Fibroblast of lung (primary cell): ENCODE data around the gene IL12B. TPM values are rescaled to one million over a fixed set of nuclear protein-coding genes. Genes with fewer than 3 reads are reported as not detected.
A peak's percentile ranks its signal among the peaks of the same experiment; 100 is the strongest.
"Not testable (repeated sequence)": the region's sequence is repeated elsewhere in the genome, so short reads cannot be mapped to it uniquely, and the experiment has no call there.

ENCODE experiments used
- DNase-seq, 2 donors: peaks; one replicate each; pipeline versions ENCODE4 v3.0.0 to v3.0.0-alpha.2; 2010; ENCODE audit warnings: low read depth in 2 of 2
- H2AFZ ChIP-seq: 2 replicates; pipeline ENCODE4 v1.5.1; 2012; ENCODE audit warnings: low read length, control low read depth, inconsistent platforms
- H3K27ac ChIP-seq: 2 replicates; pipeline ENCODE4 v1.5.1; 2011; ENCODE audit warnings: low read length, control low read depth; ENCODE audit not compliant: insufficient read depth
- H3K27me3 ChIP-seq: 2 replicates; pipeline ENCODE4 v1.5.1; 2011; ENCODE audit warnings: mild to moderate bottlenecking, low read length; ENCODE audit not compliant: control insufficient read depth, insufficient read depth
- H3K36me3 ChIP-seq: 2 replicates; pipeline ENCODE4 v1.5.1; 2011; ENCODE audit warnings: low read length; ENCODE audit not compliant: control insufficient read depth, insufficient read depth
- H3K4me1 ChIP-seq: 2 replicates; pipeline ENCODE4 v1.5.1; 2011; ENCODE audit warnings: low read length; ENCODE audit not compliant: control insufficient read depth, insufficient read depth; ENCODE audit errors: extremely low read depth
- H3K4me2 ChIP-seq: 2 replicates; pipeline ENCODE4 v1.5.1; 2011; ENCODE audit warnings: low read length, control low read depth; ENCODE audit not compliant: insufficient read depth; ENCODE audit errors: extremely low read depth
- H3K4me3 ChIP-seq, 4 experiments: fragments of 200-600 bp in 1 of 4; sonication (generic) in 1 of 4; replicated peaks in 1 of 4; 2 replicates each; pipeline ENCODE4 v1.5.1; 2011 to 2016; ENCODE audit warnings: low read length in 4 of 4, low read depth in 3 of 4, mild to moderate bottlenecking in 3 of 4, control low read depth in 2 of 4, inconsistent platforms in 1 of 4, mixed read lengths in 1 of 4; ENCODE audit not compliant: insufficient read depth in 1 of 4; ENCODE audit errors: control extremely low read depth in 1 of 4
- H3K79me2 ChIP-seq: 2 replicates; pipeline ENCODE4 v1.5.1; 2012; ENCODE audit warnings: mild to moderate bottlenecking, low read length, inconsistent platforms; ENCODE audit not compliant: control insufficient read depth, insufficient read depth
- H3K9ac ChIP-seq: 2 replicates; pipeline ENCODE4 v1.5.1; 2011; ENCODE audit warnings: mild to moderate bottlenecking, low read length, control low read depth; ENCODE audit not compliant: insufficient read depth
- H3K9me3 ChIP-seq: 2 replicates; pipeline ENCODE4 v1.5.1; 2012; ENCODE audit warnings: low read depth, low read length; ENCODE audit not compliant: control insufficient read depth, insufficient read depth
- H4K20me1 ChIP-seq: 2 replicates; pipeline ENCODE4 v1.5.1; 2011; ENCODE audit warnings: low read length; ENCODE audit not compliant: control insufficient read depth, insufficient read depth; ENCODE audit errors: extremely low read depth
- EZH2 ChIP-seq: IDR thresholded peaks from 2 replicates; pipeline ENCODE4 v1.5.1; 2012; ENCODE audit warnings: low read length, control low read depth, mild to moderate bottlenecking; ENCODE audit errors: missing control alignments
- polyA minus RNA-seq: library from RNA; depleted of rRNA, polyadenylated mRNA; stranded (reverse); fragments of >200 nt; gene quantifications from 2 replicates; pipeline ENCODE4 v1.2.3, GENCODE V29; 2011; ENCODE audit warnings: low replicate concordance
- polyA plus RNA-seq, 2 donors: library from polyadenylated mRNA; depleted of rRNA in 1 of 2; stranded (reverse) in 1 of 2; unstranded in 1 of 2; fragments of >200 nt; gene quantifications; 2 replicates each; pipeline ENCODE4 v1.2.1, GENCODE V29; 2011 to 2012; ENCODE audit warnings: missing spikeins in 1 of 2
- total RNA-seq: library from RNA; depleted of rRNA; stranded (reverse); fragments of >200 nt; gene quantifications from 2 replicates; pipeline ENCODE4 v1.2.1, GENCODE V29; 2014
- TF ChIP-seq, protein P1 (sequence below), 2 donors: IDR thresholded peaks in 1 of 2; conservative IDR thresholded peaks in 1 of 2; 1 replicate in 1 of 2; 2 replicates in 1 of 2; pipeline ENCODE4 v1.5.1; 2011 to 2012; ENCODE audit warnings: low read length in 2 of 2, control low read depth in 1 of 2, inconsistent platforms in 1 of 2, low read depth in 1 of 2, mild to moderate bottlenecking in 1 of 2

IL12B gene
- not detected in 2 replicates for total RNA-seq
- not detected in 2 replicates for polyA plus RNA-seq
- not detected in 2 replicates for polyA plus RNA-seq (2012)
- polyA minus RNA-seq, result not detected in 2 replicates

DNA sequence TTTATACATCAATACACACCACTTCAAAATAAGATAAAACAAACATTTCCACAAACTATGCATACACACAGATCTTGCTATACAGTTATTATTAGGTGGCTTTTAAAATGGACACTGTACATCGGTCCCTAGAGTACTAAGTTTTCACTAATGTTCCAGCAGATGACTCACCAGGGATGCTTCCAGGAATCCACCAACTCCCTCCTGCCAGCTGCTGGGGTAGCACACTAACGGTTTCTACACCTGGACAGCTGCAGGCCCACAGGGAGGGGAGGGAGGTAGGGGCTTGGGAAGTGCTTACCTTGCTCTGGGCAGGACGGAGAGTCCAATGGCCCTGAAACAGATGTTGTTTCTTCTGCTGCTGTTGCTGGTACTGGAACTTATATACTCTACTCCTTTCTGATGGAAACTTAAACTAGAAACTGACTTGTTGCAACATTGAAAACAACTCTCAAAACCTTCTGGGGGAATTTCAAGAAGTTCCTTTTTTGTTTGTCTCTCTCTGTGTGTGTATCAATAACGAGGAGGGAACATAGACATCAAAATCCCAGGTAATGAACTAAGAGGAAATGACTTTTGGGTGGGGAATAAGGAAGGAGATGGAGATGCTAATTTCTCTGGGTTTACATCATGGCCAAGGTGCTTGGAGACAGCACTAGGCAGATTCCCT lies at the start of gene IL12B:
TSS of gene IL12B (minus strand) at position 357 of the 670 bp plus-strand sequence. CDS start 3,705 bp downstream, outside the sequence.
- no peaks in the 10 kb centered on the region for H3K79me2 ChIP-seq
- H3K9me3 ChIP-seq, result no peaks in the 10 kb centered on the region
- peaks cover 6% of the 10 kb centered on the region for H3K4me1 ChIP-seq
- peak within 1 kb of the TSS; percentile 80 for H3K4me2 ChIP-seq
- no peak within 1 kb of the TSS for H3K27ac ChIP-seq
- H4K20me1 ChIP-seq, result no peaks in the 10 kb centered on the region
- H3K36me3 ChIP-seq, result no peaks in the 10 kb centered on the region
- peak within 1 kb of the TSS; percentile 67 for H3K9ac ChIP-seq
- H3K27me3 ChIP-seq, result no peaks in the 10 kb centered on the region
- H2AFZ ChIP-seq, result no peak within 1 kb of the TSS
- TF ChIP-seq, protein P1, sequence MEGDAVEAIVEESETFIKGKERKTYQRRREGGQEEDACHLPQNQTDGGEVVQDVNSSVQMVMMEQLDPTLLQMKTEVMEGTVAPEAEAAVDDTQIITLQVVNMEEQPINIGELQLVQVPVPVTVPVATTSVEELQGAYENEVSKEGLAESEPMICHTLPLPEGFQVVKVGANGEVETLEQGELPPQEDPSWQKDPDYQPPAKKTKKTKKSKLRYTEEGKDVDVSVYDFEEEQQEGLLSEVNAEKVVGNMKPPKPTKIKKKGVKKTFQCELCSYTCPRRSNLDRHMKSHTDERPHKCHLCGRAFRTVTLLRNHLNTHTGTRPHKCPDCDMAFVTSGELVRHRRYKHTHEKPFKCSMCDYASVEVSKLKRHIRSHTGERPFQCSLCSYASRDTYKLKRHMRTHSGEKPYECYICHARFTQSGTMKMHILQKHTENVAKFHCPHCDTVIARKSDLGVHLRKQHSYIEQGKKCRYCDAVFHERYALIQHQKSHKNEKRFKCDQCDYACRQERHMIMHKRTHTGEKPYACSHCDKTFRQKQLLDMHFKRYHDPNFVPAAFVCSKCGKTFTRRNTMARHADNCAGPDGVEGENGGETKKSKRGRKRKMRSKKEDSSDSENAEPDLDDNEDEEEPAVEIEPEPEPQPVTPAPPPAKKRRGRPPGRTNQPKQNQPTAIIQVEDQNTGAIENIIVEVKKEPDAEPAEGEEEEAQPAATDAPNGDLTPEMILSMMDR (conservative IDR thresholded peaks at IDR 0.05 in 1 of 2, IDR thresholded peaks at IDR 0.05 in 1 of 2; ENCODE audit: low read depth in 1 of 2, low read length in 2 of 2), result no peak
- no peak for TF ChIP-seq EZH2
- H3K4me3 ChIP-seq, result peak within 1 kb of the TSS in 3 of 4 experiments; percentile 32 to 57 (median 46)
- DNase-seq, result peak; percentile 35 to 64

DNA sequence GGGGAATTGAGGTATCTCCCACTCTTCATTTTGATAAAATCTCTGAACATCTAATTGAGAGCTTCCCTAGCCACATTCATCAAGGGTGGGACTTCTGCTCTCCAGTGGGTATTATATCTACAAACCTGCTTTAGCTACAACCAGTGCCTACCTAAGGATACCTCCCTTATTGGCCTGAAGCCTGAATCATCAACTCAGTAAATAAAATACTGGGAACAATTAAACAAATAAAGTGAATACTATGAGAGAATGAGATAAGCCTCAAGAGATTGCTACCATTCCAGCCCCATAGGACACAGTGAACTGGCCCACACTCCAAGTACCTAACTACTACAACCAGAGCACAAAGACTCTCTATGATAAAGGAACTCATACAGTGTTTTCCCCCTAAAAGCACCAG lies 47.4 kb upstream of the IL12B start:
- Histone ChIP-seq H3K27me3 (no peaks in the 10 kb centered on the region), H3K4me3 (no peak overlapping the region), H3K79me2 (no peaks in the 10 kb centered on the region), H3K36me3 (no peaks in the 10 kb centered on the region), H3K4me1 (no peaks in the 10 kb centered on the region), H3K4me2 (no peak overlapping the region), H2AFZ (no peak overlapping the region), H3K9me3 (no peaks in the 10 kb centered on the region), H4K20me1 (no peaks in the 10 kb centered on the region), H3K9ac (no peak overlapping the region), H3K27ac (no peak overlapping the region)
- TF ChIP-seq, protein P1 (conservative IDR thresholded peaks at IDR 0.05 in 1 of 2, IDR thresholded peaks at IDR 0.05 in 1 of 2; ENCODE audit: low read depth in 1 of 2, low read length in 2 of 2), result no peak
- TF ChIP-seq EZH2, result no peak
- DNase-seq, result no peak

DNA sequence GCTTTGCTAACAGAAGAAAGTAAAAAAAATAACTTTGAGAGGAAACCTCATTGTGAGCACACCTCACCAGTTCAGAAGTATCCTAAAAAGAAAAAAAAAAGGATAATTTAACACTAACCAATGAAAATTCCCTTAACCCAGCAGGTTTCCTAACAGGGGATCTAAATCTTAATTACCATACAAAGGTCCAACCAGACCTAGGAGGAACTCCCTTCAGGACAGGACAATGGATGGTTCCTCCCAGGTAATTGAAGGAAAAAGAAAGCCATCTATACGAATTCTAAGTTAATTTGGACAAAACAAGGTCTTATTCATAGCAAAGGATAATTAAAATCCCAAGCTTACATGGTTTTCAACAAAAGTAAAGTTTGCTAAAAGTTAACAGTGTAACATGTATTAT lies 37.6 kb upstream of the IL12B start:
- not testable (repeated sequence) for H3K9me3 ChIP-seq, H3K36me3 ChIP-seq, H3K27ac ChIP-seq, H2AFZ ChIP-seq, H3K9ac ChIP-seq, H3K4me1 ChIP-seq, H4K20me1 ChIP-seq, H3K79me2 ChIP-seq, DNase-seq, H3K27me3 ChIP-seq, H3K4me2 ChIP-seq, H3K4me3 ChIP-seq

DNA sequence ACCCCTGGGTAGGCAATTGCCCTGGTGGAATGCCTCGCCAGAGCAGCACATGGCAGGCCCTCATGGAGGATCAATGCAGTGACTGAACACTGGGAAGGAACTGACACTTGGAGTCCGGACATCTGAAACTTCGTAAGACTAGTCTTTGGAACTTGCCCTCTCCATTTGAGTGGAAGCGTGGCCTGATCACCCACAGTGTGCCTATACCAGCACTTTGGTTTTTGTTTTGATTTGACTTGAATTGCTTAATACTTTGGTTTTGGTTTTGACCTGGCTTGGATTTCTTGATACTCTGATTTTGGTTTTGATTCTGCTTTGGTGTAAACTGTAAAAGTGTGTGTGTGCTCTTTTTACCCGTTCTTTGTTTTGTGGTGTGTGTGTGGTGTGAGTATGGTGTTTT lies 36.5 kb upstream of the IL12B start:
- not testable (repeated sequence) for H3K79me2 ChIP-seq, H3K4me1 ChIP-seq, H3K9ac ChIP-seq, DNase-seq, H2AFZ ChIP-seq, H3K27ac ChIP-seq, H3K9me3 ChIP-seq, H3K36me3 ChIP-seq, H3K27me3 ChIP-seq, H4K20me1 ChIP-seq, H3K4me2 ChIP-seq, H3K4me3 ChIP-seq
